Activated CD8-positive, alpha-beta memory T cell treated with anti-CD3 and anti-CD28 coated beads, Interleukin-2, amount 50 U/mL, for 1 hour (primary cell): ENCODE measurements around the gene RSPH3.
"Not testable (repeated sequence)": the region's sequence is repeated elsewhere in the genome, so short reads cannot be mapped to it uniquely, and the experiment has no call there.

Experiments used
- DNase-seq: peaks from one replicate; pipeline ENCODE4 v3.0.0-alpha.2; 2020; ENCODE audit errors: extremely low read depth

Gene RSPH3

GRCh38 chr6:158972241-158973233 is 27.5 kb downstream of the RSPH3 start:
- DNase-seq = no peak

- no peak for DNase-seq
Observed at GRCh38 chr6:158970640-158971275, 29.2 kb downstream of the RSPH3 start.

- no peak for DNase-seq
Observed at GRCh38 chr6:158969148-158969547, 30.9 kb downstream of the RSPH3 start.

- DNase-seq = no peak
Observed at GRCh38 chr6:158963020-158963808, 36.8 kb downstream of the RSPH3 start.

- no peak for DNase-seq
Observed at GRCh38 chr6:158962371-158962770, 37.6 kb downstream of the RSPH3 start.

- no peak for DNase-seq
Observed at GRCh38 chr6:158960026-158960425, 40.0 kb downstream of the RSPH3 start.

- no peak for DNase-seq
Observed at GRCh38 chr6:158959552-158959951, 40.5 kb downstream of the RSPH3 start.

GRCh38 chr6:158958504-158959386 is 41.3 kb downstream of the RSPH3 start:
- DNase-seq = no peak

GRCh38 chr6:158955255-158955654 is 44.7 kb downstream of the RSPH3 start:
- no peak for DNase-seq

GRCh38 chr6:158954753-158955152 is 45.2 kb downstream of the RSPH3 start:
- no peak for DNase-seq

GRCh38 chr6:158952011-158952410 is 48.0 kb downstream of the RSPH3 start:
- not testable (repeated sequence) for DNase-seq

- DNase-seq = not testable (repeated sequence)
Observed at GRCh38 chr6:158951565-158951964, 48.4 kb downstream of the RSPH3 start.

- no peak for DNase-seq
Observed at GRCh38 chr6:158947284-158947683, 52.7 kb downstream of the RSPH3 start.

- DNase-seq = no peak
Observed at GRCh38 chr6:158943380-158944032, 56.5 kb downstream of the RSPH3 start.

- no peak for DNase-seq
Observed at GRCh38 chr6:158942349-158942748, 57.7 kb downstream of the RSPH3 start.

- no peak for DNase-seq
Observed at GRCh38 chr6:158941246-158941645, 58.8 kb downstream of the RSPH3 start.

GRCh38 chr6:158939255-158940159 is 60.5 kb downstream of the RSPH3 start:
- DNase-seq = no peak

- DNase-seq = no peak
Observed at GRCh38 chr6:158938811-158939254, 61.2 kb downstream of the RSPH3 start.

- no peak for DNase-seq
Observed at GRCh38 chr6:158938220-158938619, 61.8 kb downstream of the RSPH3 start.
